Osteocyte (in vitro differentiated cells): ENCODE results near the gene POLR3K. TPM values are rescaled to one million over a fixed set of nuclear protein-coding genes. Genes with fewer than 3 reads are reported as not detected.
"Not testable (repeated sequence)": the region's sequence is repeated elsewhere in the genome, so short reads cannot be mapped to it uniquely, and the experiment has no call there.

Source experiments
- DNase-seq: peaks from one replicate; pipeline ENCODE4 v3.0.0; 2021; ENCODE audit warnings: mixed read lengths; ENCODE audit not compliant: unreplicated experiment; ENCODE audit errors: extremely low spot score
- H3K27ac Mint-ChIP-seq: one replicate; pipeline ENCODE4 v1.8.0; 2021; ENCODE audit warnings: mild to moderate bottlenecking, mixed read lengths; ENCODE audit not compliant: unreplicated experiment
- H3K27me3 Mint-ChIP-seq: one replicate; pipeline ENCODE4 v1.8.0; 2021; ENCODE audit warnings: mixed read lengths; ENCODE audit not compliant: unreplicated experiment
- H3K36me3 Mint-ChIP-seq: one replicate; pipeline ENCODE4 v1.8.0; 2021; ENCODE audit warnings: mixed read lengths; ENCODE audit not compliant: unreplicated experiment
- H3K4me1 Mint-ChIP-seq: one replicate; pipeline ENCODE4 v1.8.0; 2021; ENCODE audit warnings: mixed read lengths; ENCODE audit not compliant: unreplicated experiment
- H3K4me3 Mint-ChIP-seq: one replicate; pipeline ENCODE4 v1.8.0; 2021; ENCODE audit warnings: mild to moderate bottlenecking, moderate library complexity, mixed read lengths; ENCODE audit not compliant: unreplicated experiment
- H3K9me3 Mint-ChIP-seq: one replicate; pipeline ENCODE4 v1.8.0; 2021; ENCODE audit warnings: mixed read lengths; ENCODE audit not compliant: unreplicated experiment
- CTCF ChIP-seq: fragments of 200-600 bp; sonication (generic); IDR thresholded peaks from 2 replicates; pipeline ENCODE4 v1.5.0; 2021; ENCODE audit warnings: antibody characterized with exemption, mild to moderate bottlenecking, moderate library complexity
- microRNA-seq: library from miRNA; unstranded; fragments of <30 nt; microRNA quantifications from one replicate; pipeline ENCODE4 v1.1.0, GENCODE V29; 2020; ENCODE audit not compliant: unreplicated experiment
- total RNA-seq: library from RNA; stranded (reverse); gene quantifications from 2 replicates; pipeline ENCODE4 v1.2.1, GENCODE V29; 2021

POLR3K gene
- total RNA-seq, 1 donor from 2014 or later = 10.3 TPM

GRCh38 chr16:10772-11171, 42.6 kb downstream of the POLR3K start:
- not testable (repeated sequence) for H3K27me3 Mint-ChIP-seq, H3K27ac Mint-ChIP-seq, H3K4me3 Mint-ChIP-seq, H3K9me3 Mint-ChIP-seq, H3K36me3 Mint-ChIP-seq, H3K4me1 Mint-ChIP-seq
- peak; percentile 94 for DNase-seq
- peak; percentile 37 for TF ChIP-seq CTCF

GRCh38 chr16:9903-10665, 43.3 kb downstream of the POLR3K start:
- Mint-ChIP-seq H3K27ac (no peak overlapping the region), H3K27me3 (no peaks in the 10 kb centered on the region), H3K36me3 (no peaks in the 10 kb centered on the region), H3K4me3 (peak overlapping the region; percentile 55), H3K4me1 (no peaks in the 10 kb centered on the region), H3K9me3 (no peaks in the 10 kb centered on the region)
- TF ChIP-seq CTCF = no peak
- peak; percentile 53 for DNase-seq

Small RNA genes within 50 kb of the gene (microRNA-seq; reads per million reads assigned to microRNA genes)
- gene MIR6859-4 = not detected

Other genes with a start within 250 kb of the POLR3K start
- gene SNRNP25, start 220 bp upstream of the POLR3K start, total RNA-seq = 28.6 and 30.4 TPM in 2 replicates
- 56.8 and 57.6 TPM in 2 replicates for gene RHBDF1, start 19.0 kb upstream of the POLR3K start, total RNA-seq
- 65.9 and 71.6 TPM in 2 replicates for gene MPG, start 24.6 kb upstream of the POLR3K start, total RNA-seq
- gene NPRL3, start 85.1 kb upstream of the POLR3K start, total RNA-seq = 45.1 and 45.3 TPM in 2 replicates
- gene HBZ, start 99.0 kb upstream of the POLR3K start, total RNA-seq = not detected in 2 replicates
- gene HBM, start 112.4 kb upstream of the POLR3K start, total RNA-seq = not detected in 2 replicates
- not detected in 2 replicates for gene HBA2, start 119.3 kb upstream of the POLR3K start, total RNA-seq
- gene HBA1, start 123.1 kb upstream of the POLR3K start, total RNA-seq = not detected in 2 replicates
- gene HBQ1, start 126.9 kb upstream of the POLR3K start, total RNA-seq = not detected in 2 replicates
- 103 and 104 TPM in 2 replicates for gene LUC7L, start 175.8 kb upstream of the POLR3K start, total RNA-seq
- gene FAM234A, start 181.2 kb upstream of the POLR3K start, total RNA-seq = 171 and 185 TPM in 2 replicates
- 6.2 and 9.5 TPM in 2 replicates for gene RGS11, start 222.3 kb upstream of the POLR3K start, total RNA-seq
- 0.54 TPM in 1 of 2 replicates, not detected in the other for gene ARHGDIG, start 227.0 kb upstream of the POLR3K start, total RNA-seq
- not detected in 2 replicates for gene PDIA2, start 229.6 kb upstream of the POLR3K start, total RNA-seq